ENCODE data around the gene TAC4.
"Not testable (repeated sequence)": the region's sequence is repeated elsewhere in the genome, so short reads cannot be mapped to it uniquely, and the experiment has no call there.

Gene TAC4

GRCh38 chr17:49842846-49843245 lies 5.0 kb downstream of the TAC4 start:
- Mint-ChIP-seq H3K9me3 (no peaks in the 10 kb centered on the region), H3K4me3 (no peak overlapping the region), H3K27me3 (ENCODE audit: low read depth) (no peaks in the 10 kb centered on the region), H3K4me1 (ENCODE audit: low read depth) (peaks cover 12% of the 10 kb centered on the region), H3K36me3 (ENCODE audit: low read depth) (peaks cover 8% of the 10 kb centered on the region), H3K27ac (no peak overlapping the region)
- no peak for DNase-seq (ENCODE audit: low spot score)

- no peak for DNase-seq (ENCODE audit: low spot score)
- Mint-ChIP-seq H3K4me3 (no peak overlapping the region), H3K27me3 (ENCODE audit: low read depth) (no peaks in the 10 kb centered on the region), H3K27ac (no peak overlapping the region), H3K4me1 (ENCODE audit: low read depth) (peaks cover 12% of the 10 kb centered on the region), H3K9me3 (no peaks in the 10 kb centered on the region), H3K36me3 (ENCODE audit: low read depth) (peaks cover 8% of the 10 kb centered on the region)
Measured at GRCh38 chr17:49842371-49842770, 5.5 kb downstream of the TAC4 start.

GRCh38 chr17:49841548-49841947 lies 6.3 kb downstream of the TAC4 start:
- Mint-ChIP-seq H3K27ac (no peak overlapping the region), H3K36me3 (ENCODE audit: low read depth) (peaks cover 6% of the 10 kb centered on the region), H3K4me3 (no peak overlapping the region), H3K4me1 (ENCODE audit: low read depth) (peaks cover 12% of the 10 kb centered on the region), H3K9me3 (no peaks in the 10 kb centered on the region), H3K27me3 (ENCODE audit: low read depth) (no peaks in the 10 kb centered on the region)
- no peak for DNase-seq (ENCODE audit: low spot score)

DNA sequence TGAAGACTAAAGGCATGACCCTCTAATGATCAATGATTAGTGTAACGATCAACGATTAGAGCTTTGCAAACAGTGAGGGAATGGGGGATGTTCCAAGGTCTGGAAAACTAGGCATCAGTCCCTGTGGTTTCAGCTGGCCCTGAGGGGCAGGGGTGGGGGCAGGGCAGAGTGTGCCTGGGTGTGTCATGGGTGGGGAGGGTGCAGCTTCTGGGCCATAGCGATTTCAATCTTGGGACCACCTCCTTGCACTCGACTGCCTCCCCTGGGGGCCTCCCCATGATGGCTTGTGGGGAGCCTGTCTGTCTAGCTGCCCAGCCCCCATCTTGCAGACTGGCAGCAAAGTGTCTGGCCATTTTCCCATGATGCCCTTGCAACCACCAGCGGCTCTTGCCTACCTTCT lies 8.4 kb downstream of the TAC4 start:
- Mint-ChIP-seq H3K4me1 (ENCODE audit: low read depth) (peaks cover 4% of the 10 kb centered on the region), H3K27me3 (ENCODE audit: low read depth) (no peaks in the 10 kb centered on the region), H3K4me3 (no peak overlapping the region), H3K36me3 (ENCODE audit: low read depth) (peaks cover 9% of the 10 kb centered on the region), H3K27ac (no peak overlapping the region), H3K9me3 (no peaks in the 10 kb centered on the region)
- DNase-seq (ENCODE audit: low spot score): no peak

DNA sequence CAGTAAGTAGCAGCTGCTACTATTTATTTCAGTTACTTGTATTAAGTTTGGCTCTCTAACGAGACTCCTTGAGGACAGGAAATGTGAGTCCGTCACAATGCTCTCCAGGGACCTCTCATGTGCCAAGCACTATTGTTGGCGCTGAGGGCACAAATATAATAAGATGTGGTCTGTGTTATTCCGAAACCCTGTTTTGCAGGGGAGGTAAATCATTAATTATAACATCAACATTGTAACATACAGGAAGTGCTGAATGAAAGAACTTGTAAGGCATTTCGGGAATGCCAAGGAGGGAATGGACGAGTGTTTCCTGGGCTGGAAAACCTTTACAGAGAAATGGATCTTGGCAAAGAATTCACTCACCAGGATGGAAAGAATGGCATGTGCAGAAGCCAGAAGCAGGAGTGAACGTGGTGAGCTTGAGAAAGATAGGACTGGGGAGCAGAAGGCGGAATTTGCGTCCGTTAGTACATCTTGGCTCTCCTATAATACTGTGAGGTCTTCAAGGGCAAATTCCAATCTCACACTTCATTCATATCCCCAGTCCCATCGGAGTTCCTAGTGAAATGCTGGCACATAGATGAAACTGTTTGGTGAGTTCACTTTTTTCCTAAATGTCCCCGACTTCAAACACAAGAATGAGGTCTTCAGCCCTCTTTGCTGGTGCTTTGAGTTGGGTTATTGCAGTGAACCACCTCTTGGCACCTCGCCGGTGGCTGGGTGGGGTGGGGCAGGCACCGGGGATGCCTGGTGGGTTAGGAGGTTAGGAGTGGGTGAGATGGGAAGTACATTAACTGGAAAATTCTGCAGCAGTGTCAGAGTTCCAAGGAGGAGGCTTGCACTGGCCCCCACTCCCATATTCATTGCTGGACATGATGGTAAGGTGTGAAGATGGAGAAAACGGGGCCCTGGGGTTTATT lies 11.5 kb downstream of the TAC4 start:
- Mint-ChIP-seq H3K27ac (no peak overlapping the region), H3K9me3 (no peaks in the 10 kb centered on the region), H3K4me3 (no peak overlapping the region), H3K27me3 (ENCODE audit: low read depth) (no peaks in the 10 kb centered on the region), H3K36me3 (ENCODE audit: low read depth) (peaks cover 16% of the 10 kb centered on the region), H3K4me1 (ENCODE audit: low read depth) (no peaks in the 10 kb centered on the region)
- DNase-seq (ENCODE audit: low spot score): no peak

DNA sequence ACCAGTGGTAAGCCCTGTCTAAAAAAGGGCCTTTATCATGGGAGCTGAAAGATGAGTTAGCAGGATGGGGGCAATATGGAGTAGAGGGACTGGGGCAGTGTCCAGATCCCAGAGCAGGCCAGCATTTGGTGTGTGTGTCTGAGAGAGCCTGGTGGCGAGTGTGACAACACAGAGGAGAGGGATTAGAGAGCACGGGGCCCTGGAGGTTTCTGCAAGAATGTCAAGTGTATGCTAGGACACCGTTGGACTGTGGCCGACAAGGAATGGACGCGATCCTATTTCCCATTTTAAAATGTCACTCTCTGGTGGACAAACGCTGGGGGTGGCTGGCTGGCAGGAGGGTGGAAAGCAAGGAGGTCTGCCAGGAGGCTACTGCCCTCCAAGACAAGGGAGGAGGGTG lies 12.4 kb downstream of the TAC4 start:
- Mint-ChIP-seq H3K27ac (no peak overlapping the region), H3K4me3 (no peak overlapping the region), H3K4me1 (ENCODE audit: low read depth) (no peaks in the 10 kb centered on the region), H3K36me3 (ENCODE audit: low read depth) (peaks cover 16% of the 10 kb centered on the region), H3K9me3 (no peaks in the 10 kb centered on the region), H3K27me3 (ENCODE audit: low read depth) (no peaks in the 10 kb centered on the region)
- DNase-seq (ENCODE audit: low spot score): no peak

GRCh38 chr17:49834118-49834743 lies 13.6 kb downstream of the TAC4 start:
- no peaks in the 10 kb centered on the region for H3K4me1 Mint-ChIP-seq (ENCODE audit: low read depth)
- H3K27ac Mint-ChIP-seq: no peak overlapping the region
- no peaks in the 10 kb centered on the region for H3K27me3 Mint-ChIP-seq (ENCODE audit: low read depth)
- no peak for DNase-seq (ENCODE audit: low spot score)
- no peak overlapping the region for H3K4me3 Mint-ChIP-seq
- H3K9me3 Mint-ChIP-seq: no peaks in the 10 kb centered on the region
- peaks cover 18% of the 10 kb centered on the region for H3K36me3 Mint-ChIP-seq (ENCODE audit: low read depth)

- Mint-ChIP-seq H3K9me3 (no peaks in the 10 kb centered on the region), H3K27ac (no peak overlapping the region), H3K36me3 (ENCODE audit: low read depth) (peaks cover 28% of the 10 kb centered on the region), H3K4me3 (no peak overlapping the region), H3K27me3 (ENCODE audit: low read depth) (no peaks in the 10 kb centered on the region), H3K4me1 (ENCODE audit: low read depth) (no peaks in the 10 kb centered on the region)
- no peak for DNase-seq (ENCODE audit: low spot score)
Measured at GRCh38 chr17:49832840-49833599, 14.8 kb downstream of the TAC4 start.

- Mint-ChIP-seq H3K4me3 (no peak overlapping the region), H3K4me1 (ENCODE audit: low read depth) (no peaks in the 10 kb centered on the region), H3K9me3 (no peaks in the 10 kb centered on the region), H3K27me3 (ENCODE audit: low read depth) (no peaks in the 10 kb centered on the region), H3K27ac (no peak overlapping the region), H3K36me3 (ENCODE audit: low read depth) (peaks cover 44% of the 10 kb centered on the region)
- no peak for DNase-seq (ENCODE audit: low spot score)
Measured at GRCh38 chr17:49830605-49831004, 17.3 kb downstream of the TAC4 start.

DNA sequence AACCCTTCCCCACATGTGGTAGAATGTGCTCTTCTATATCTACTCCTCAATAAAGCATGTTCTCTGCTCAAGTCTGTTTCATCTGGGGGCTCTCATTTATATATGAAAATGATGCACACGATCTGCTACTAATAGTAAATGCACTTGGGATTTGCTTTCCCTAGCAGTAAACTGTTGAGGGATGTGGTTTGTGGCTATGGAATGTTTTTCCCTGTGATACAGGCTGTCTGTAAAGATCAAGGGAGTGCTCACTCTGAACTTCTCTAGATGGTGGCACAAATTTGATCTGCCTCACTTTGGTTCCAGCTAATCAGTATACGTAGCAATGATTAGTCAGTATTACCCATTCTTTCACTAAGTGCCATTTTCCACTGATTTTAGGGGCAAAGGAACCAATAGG lies 18.8 kb downstream of the TAC4 start:
- Mint-ChIP-seq H3K9me3 (no peaks in the 10 kb centered on the region), H3K36me3 (ENCODE audit: low read depth) (peaks cover 41% of the 10 kb centered on the region), H3K4me3 (no peak overlapping the region), H3K4me1 (ENCODE audit: low read depth) (no peaks in the 10 kb centered on the region), H3K27me3 (ENCODE audit: low read depth) (no peaks in the 10 kb centered on the region), H3K27ac (no peak overlapping the region)
- DNase-seq (ENCODE audit: low spot score): no peak

DNA sequence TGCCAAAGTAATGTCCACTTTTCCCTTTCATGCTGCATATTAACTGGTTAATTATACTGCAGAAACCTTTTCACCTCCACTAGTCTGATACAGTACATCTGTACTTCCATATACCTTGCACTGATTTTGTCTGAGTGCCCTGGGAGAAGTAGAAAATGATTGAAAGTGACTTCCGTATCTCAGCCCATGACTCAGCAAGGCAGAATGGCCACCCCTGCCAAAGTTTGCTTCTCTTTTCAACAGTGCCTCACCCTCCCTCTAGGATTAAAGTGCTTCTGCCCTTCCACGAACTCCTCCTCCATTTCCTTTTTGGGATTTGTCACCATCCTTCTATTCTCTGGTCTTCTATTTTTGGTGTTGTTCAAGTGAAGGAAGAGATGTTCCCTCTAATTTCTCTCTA lies 19.5 kb downstream of the TAC4 start:
- not testable (repeated sequence) for DNase-seq (ENCODE audit: low spot score); H3K4me1 Mint-ChIP-seq (ENCODE audit: low read depth); H3K4me3 Mint-ChIP-seq; H3K27ac Mint-ChIP-seq; H3K27me3 Mint-ChIP-seq (ENCODE audit: low read depth); H3K9me3 Mint-ChIP-seq
- H3K36me3 Mint-ChIP-seq (ENCODE audit: low read depth): peaks cover 41% of the 10 kb centered on the region

GRCh38 chr17:49825645-49826044 lies 22.2 kb downstream of the TAC4 start:
- no peaks in the 10 kb centered on the region for H3K27me3 Mint-ChIP-seq (ENCODE audit: low read depth)
- no peak overlapping the region for H3K27ac Mint-ChIP-seq
- peaks cover 8% of the 10 kb centered on the region for H3K4me1 Mint-ChIP-seq (ENCODE audit: low read depth)
- no peaks in the 10 kb centered on the region for H3K9me3 Mint-ChIP-seq
- peaks cover 62% of the 10 kb centered on the region for H3K36me3 Mint-ChIP-seq (ENCODE audit: low read depth)
- no peak for DNase-seq (ENCODE audit: low spot score)
- H3K4me3 Mint-ChIP-seq: no peak overlapping the region

GRCh38 chr17:49823614-49824013 lies 24.3 kb downstream of the TAC4 start:
- Mint-ChIP-seq H3K27ac (no peak overlapping the region), H3K27me3 (ENCODE audit: low read depth) (no peaks in the 10 kb centered on the region), H3K4me1 (ENCODE audit: low read depth) (peaks cover 13% of the 10 kb centered on the region), H3K9me3 (no peaks in the 10 kb centered on the region), H3K36me3 (ENCODE audit: low read depth) (peaks cover 64% of the 10 kb centered on the region), H3K4me3 (no peak overlapping the region)
- no peak for DNase-seq (ENCODE audit: low spot score)

DNA sequence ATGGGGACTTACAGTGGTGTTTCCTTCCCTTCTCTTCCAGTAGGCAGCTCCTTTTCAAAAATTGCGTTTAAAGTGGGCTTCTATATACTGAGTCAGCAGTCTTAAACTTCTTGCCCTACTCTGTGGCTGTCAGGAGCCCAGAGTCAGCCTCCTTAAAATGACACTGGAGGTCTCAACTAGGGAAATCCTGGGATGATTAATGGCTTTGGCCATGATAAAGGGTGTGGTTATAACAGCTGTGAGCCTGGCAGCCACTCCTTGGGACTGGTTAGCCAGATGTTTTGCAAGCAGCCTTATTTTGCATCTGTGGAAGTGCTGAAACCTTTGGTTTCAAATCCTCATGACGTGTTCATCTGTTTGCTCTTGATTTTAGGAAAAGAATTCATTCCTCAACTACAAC lies 25.0 kb downstream of the TAC4 start:
- peaks cover 64% of the 10 kb centered on the region for H3K36me3 Mint-ChIP-seq (ENCODE audit: low read depth)
- H3K27me3 Mint-ChIP-seq (ENCODE audit: low read depth): no peaks in the 10 kb centered on the region
- no peak overlapping the region for H3K27ac Mint-ChIP-seq
- no peak for DNase-seq (ENCODE audit: low spot score)
- no peaks in the 10 kb centered on the region for H3K9me3 Mint-ChIP-seq
- H3K4me1 Mint-ChIP-seq (ENCODE audit: low read depth): peaks cover 20% of the 10 kb centered on the region
- H3K4me3 Mint-ChIP-seq: no peak overlapping the region

Data from T-helper 2 cell treated with Interferon-gamma antibody and Interleukin-4, amounts not matched to agents 5 μg/mL and 100 μg/mL, for 36 hours (primary cell).